ENCODE results near the gene TCEANC2. TPM values are rescaled to one million over a fixed set of nuclear protein-coding genes. Genes with fewer than 3 reads are reported as not detected.

TCEANC2 gene
- total RNA-seq, 3 donors from 2014 or later, result 4.6 to 6.8 (median 5.4) TPM

GRCh38 chr1:54109129-54110090 is 56.0 kb downstream of the TCEANC2 start:
- ATAC-seq (no peak), DNase-seq (no peak)
- H3K27me3 Mint-ChIP-seq (ENCODE audit: low read depth), result no peaks in the 10 kb centered on the region
- H3K4me1 Mint-ChIP-seq (ENCODE audit: low read depth), result no peaks in the 10 kb centered on the region
- no peaks in the 10 kb centered on the region for H3K9me3 Mint-ChIP-seq
- no peaks in the 10 kb centered on the region for H3K36me3 Mint-ChIP-seq (ENCODE audit: insufficient read depth)
- H3K4me3 Mint-ChIP-seq, result no peak overlapping the region

DNA sequence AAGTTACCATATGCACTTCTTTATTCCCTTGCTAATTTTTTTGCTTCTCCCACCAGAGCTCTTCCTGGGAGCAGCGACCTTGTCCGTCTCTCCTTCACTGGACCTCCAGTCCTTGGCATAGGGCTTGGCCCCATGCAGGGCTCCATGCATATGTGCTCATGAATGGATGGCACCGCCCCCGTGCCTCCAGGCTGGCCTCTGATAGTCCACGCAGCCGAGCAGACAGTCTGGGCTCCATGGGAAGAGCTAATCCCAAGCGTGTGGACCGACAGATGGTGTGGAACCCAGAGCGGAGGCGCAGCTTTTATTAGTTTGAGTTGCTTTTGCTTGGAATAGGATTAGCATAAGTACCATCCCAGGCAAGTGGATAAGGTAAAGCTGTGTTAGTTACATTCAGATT is 57.6 kb downstream of the TCEANC2 start:
- H3K4me1 Mint-ChIP-seq (ENCODE audit: low read depth), result no peaks in the 10 kb centered on the region
- no peak for ATAC-seq
- no peak for DNase-seq
- H3K36me3 Mint-ChIP-seq (ENCODE audit: insufficient read depth), result no peaks in the 10 kb centered on the region
- H3K9me3 Mint-ChIP-seq, result no peaks in the 10 kb centered on the region
- no peaks in the 10 kb centered on the region for H3K27me3 Mint-ChIP-seq (ENCODE audit: low read depth)
- H3K4me3 Mint-ChIP-seq, result no peak overlapping the region

- no peaks in the 10 kb centered on the region for H3K27me3 Mint-ChIP-seq (ENCODE audit: low read depth)
Observed at GRCh38 chr1:54111624-54112023, 58.2 kb downstream of the TCEANC2 start.

DNA sequence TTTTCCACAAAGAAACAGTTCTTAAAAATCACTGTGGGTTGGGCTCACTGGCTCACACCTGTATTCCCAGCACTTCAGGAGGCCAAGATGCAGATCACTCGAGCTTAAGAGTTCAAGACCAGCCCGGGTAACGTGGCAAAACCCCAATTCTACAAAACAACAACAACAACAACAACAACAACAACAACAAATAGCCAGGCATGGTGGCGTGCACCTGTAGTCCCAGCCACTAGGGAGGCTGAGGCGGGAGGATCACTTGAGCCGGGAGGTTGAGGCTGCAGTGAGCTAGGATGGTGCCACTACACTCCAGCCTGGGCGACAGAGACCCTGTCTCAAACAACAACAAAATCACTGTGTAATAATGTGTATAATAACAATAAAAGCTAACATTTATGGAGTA is 58.6 kb downstream of the TCEANC2 start:
- H3K4me1 Mint-ChIP-seq (ENCODE audit: low read depth), result no peaks in the 10 kb centered on the region
- H3K4me3 Mint-ChIP-seq, result no peak overlapping the region
- no peaks in the 10 kb centered on the region for H3K9me3 Mint-ChIP-seq
- H3K27me3 Mint-ChIP-seq (ENCODE audit: low read depth), result no peaks in the 10 kb centered on the region
- ATAC-seq (no peak), DNase-seq (no peak)
- no peaks in the 10 kb centered on the region for H3K36me3 Mint-ChIP-seq (ENCODE audit: insufficient read depth)

More at GRCh38 chr1:54111624-54112023, 58.2 kb downstream of the TCEANC2 start:
- Mint-ChIP-seq H3K36me3 (ENCODE audit: insufficient read depth) (no peaks in the 10 kb centered on the region), H3K4me1 (ENCODE audit: low read depth) (no peaks in the 10 kb centered on the region), H3K4me3 (no peak overlapping the region), H3K9me3 (no peaks in the 10 kb centered on the region)
- no peak for DNase-seq
- ATAC-seq, result no peak

DNA sequence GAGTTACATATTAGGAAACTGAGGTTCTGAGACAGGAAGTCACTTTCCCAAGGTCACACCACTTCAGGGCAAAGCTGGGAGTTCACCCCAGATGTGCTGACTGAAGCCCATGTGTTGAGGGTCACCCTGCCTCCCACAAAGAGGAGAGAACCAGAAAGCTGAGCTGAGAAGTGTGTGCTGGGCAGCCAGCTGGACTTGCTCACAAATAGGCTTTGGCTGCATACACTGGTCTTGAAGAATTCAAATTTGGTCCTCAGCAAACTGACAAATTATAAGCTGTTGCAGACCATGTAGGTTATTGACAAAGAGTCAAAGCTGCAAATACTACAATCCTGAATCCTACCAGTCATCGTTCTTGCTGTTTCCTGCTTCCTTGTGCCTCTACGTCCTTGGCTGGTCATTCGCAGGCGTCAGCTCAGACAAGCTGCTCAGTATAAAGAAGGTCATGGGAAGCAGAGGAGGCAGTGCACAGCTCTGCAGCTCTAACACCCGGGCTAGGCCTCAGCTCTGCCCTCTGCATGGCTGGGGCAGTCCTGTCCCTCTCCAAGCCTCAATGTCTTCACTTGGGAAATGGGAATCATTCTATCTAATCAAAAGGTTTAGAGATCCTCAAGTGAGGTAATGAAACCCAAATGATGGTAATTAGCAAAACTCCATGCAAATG is 59.4 kb downstream of the TCEANC2 start:
- Mint-ChIP-seq H3K27me3 (ENCODE audit: low read depth) (no peaks in the 10 kb centered on the region), H3K36me3 (ENCODE audit: insufficient read depth) (no peaks in the 10 kb centered on the region), H3K4me1 (ENCODE audit: low read depth) (no peaks in the 10 kb centered on the region), H3K4me3 (no peak overlapping the region), H3K9me3 (no peaks in the 10 kb centered on the region)
- DNase-seq (no peak), ATAC-seq (no peak)

- Mint-ChIP-seq H3K4me3 (no peak overlapping the region), H3K9me3 (no peaks in the 10 kb centered on the region), H3K27me3 (ENCODE audit: low read depth) (no peaks in the 10 kb centered on the region), H3K4me1 (ENCODE audit: low read depth) (no peaks in the 10 kb centered on the region), H3K36me3 (ENCODE audit: insufficient read depth) (no peaks in the 10 kb centered on the region)
- ATAC-seq (no peak), DNase-seq (no peak)
Observed at GRCh38 chr1:54114001-54114400, 60.6 kb downstream of the TCEANC2 start.

DNA sequence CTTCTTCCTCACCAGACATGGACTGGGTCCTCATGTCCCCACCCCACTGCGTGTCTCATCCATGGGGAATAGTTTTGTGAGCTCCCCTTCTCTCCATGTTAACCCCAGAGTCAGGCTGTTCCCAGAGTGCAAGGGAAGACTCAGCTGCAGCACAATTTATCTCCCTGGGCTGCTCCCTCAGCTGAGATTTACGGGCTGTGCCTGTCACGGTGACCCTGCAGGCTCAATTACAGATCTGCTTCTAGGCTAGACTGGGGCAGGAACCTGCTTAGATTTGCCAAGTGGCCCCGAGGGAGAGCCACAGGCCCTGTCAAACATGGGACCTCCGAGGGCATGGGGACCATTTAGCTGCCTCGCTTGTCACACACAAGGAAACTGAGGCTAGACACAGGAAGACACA is 61.5 kb downstream of the TCEANC2 start:
- ATAC-seq, result no peak
- H3K36me3 Mint-ChIP-seq (ENCODE audit: insufficient read depth), result no peaks in the 10 kb centered on the region
- no peak for DNase-seq
- no peaks in the 10 kb centered on the region for H3K9me3 Mint-ChIP-seq
- no peaks in the 10 kb centered on the region for H3K4me1 Mint-ChIP-seq (ENCODE audit: low read depth)
- no peaks in the 10 kb centered on the region for H3K27me3 Mint-ChIP-seq (ENCODE audit: low read depth)
- H3K4me3 Mint-ChIP-seq, result no peak overlapping the region

DNA sequence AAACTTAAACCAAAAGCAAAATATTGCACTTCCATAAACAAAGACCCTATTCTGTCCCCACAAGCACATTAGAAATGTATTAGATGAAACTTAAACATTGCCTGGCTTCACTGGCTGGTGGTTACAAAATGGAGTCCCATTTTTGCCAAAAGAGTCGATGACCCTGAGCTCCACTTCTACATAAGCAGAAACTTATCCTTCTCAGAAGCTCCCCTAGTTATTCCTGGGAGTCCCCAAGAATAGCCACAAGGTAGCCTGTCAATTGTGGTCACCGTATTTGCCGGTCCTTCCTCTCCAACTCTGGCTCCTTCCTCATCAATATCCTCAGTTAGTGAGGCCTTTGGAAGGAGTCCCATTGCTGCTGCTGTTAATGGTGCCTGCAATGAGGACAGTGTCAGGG is 62.1 kb downstream of the TCEANC2 start:
- Mint-ChIP-seq H3K9me3 (no peaks in the 10 kb centered on the region), H3K27me3 (ENCODE audit: low read depth) (no peaks in the 10 kb centered on the region), H3K4me1 (ENCODE audit: low read depth) (no peaks in the 10 kb centered on the region), H3K36me3 (ENCODE audit: insufficient read depth) (no peaks in the 10 kb centered on the region), H3K4me3 (no peak overlapping the region)
- no peak for DNase-seq
- ATAC-seq, result no peak

GRCh38 chr1:54117815-54118563 is 64.6 kb downstream of the TCEANC2 start:
- Mint-ChIP-seq H3K4me1 (ENCODE audit: low read depth) (peaks cover 6% of the 10 kb centered on the region), H3K36me3 (ENCODE audit: insufficient read depth) (no peaks in the 10 kb centered on the region), H3K27me3 (ENCODE audit: low read depth) (peaks cover 7% of the 10 kb centered on the region), H3K4me3 (no peak overlapping the region), H3K9me3 (no peaks in the 10 kb centered on the region)
- DNase-seq (no peak), ATAC-seq (no peak)

DNA sequence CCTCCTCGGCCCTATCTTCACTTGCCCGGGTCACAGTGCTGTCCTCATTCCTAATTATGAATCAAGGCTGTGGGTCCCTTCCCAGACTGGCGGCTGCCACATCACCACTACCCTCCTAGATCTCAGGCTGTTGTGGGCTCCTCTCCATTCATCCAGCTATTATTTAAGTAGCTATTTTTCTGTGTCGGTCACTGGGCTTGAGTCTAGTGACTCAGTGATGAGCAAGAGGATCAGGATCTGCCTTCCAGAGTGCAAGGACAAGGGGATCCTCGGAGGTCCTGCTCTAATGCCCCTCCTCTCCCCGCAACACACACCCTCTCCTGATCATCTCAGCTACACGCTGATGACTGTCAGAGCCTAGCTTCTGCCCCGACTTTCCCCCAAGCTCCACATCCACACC is 65.3 kb downstream of the TCEANC2 start:
- Mint-ChIP-seq H3K9me3 (no peaks in the 10 kb centered on the region), H3K4me3 (no peak overlapping the region), H3K4me1 (ENCODE audit: low read depth) (peaks cover 6% of the 10 kb centered on the region), H3K36me3 (ENCODE audit: insufficient read depth) (no peaks in the 10 kb centered on the region), H3K27me3 (ENCODE audit: low read depth) (peaks cover 7% of the 10 kb centered on the region)
- no peak for DNase-seq
- ATAC-seq, result no peak

- Mint-ChIP-seq H3K4me1 (ENCODE audit: low read depth) (peaks cover 8% of the 10 kb centered on the region), H3K9me3 (no peaks in the 10 kb centered on the region), H3K4me3 (no peak overlapping the region), H3K27me3 (ENCODE audit: low read depth) (peaks cover 7% of the 10 kb centered on the region), H3K36me3 (ENCODE audit: insufficient read depth) (no peaks in the 10 kb centered on the region)
- ATAC-seq (no peak), DNase-seq (no peak)
Observed at GRCh38 chr1:54120018-54120697, 66.8 kb downstream of the TCEANC2 start.

- Mint-ChIP-seq H3K9me3 (no peaks in the 10 kb centered on the region), H3K27me3 (ENCODE audit: low read depth) (peaks cover 7% of the 10 kb centered on the region), H3K4me3 (no peak overlapping the region), H3K36me3 (ENCODE audit: insufficient read depth) (no peaks in the 10 kb centered on the region), H3K4me1 (ENCODE audit: low read depth) (peaks cover 8% of the 10 kb centered on the region)
- ATAC-seq, result no peak
- no peak for DNase-seq
Observed at GRCh38 chr1:54120698-54121481, 67.5 kb downstream of the TCEANC2 start.

- Mint-ChIP-seq H3K27me3 (ENCODE audit: low read depth) (peaks cover 7% of the 10 kb centered on the region), H3K36me3 (ENCODE audit: insufficient read depth) (no peaks in the 10 kb centered on the region), H3K9me3 (no peaks in the 10 kb centered on the region), H3K4me3 (peak overlapping the region; percentile 26), H3K4me1 (ENCODE audit: low read depth) (peaks cover 8% of the 10 kb centered on the region)
- DNase-seq (peak; percentile 57), ATAC-seq (peak; percentile 86 to 88)
Observed at GRCh38 chr1:54121482-54122134, 68.2 kb downstream of the TCEANC2 start.
